Ishikawa (cell line): ENCODE results near the gene TIFAB.

Source experiments
- CEBPB ChIP-seq: IDR thresholded peaks from 2 replicates; pipeline ENCODE4 v1.6.1; 2012
- CREB1 ChIP-seq: IDR thresholded peaks from 2 replicates; pipeline ENCODE4 v1.6.1; 2012; ENCODE audit warnings: low read depth
- EGR1 ChIP-seq: IDR thresholded peaks from 2 replicates; pipeline ENCODE4 v1.6.1; 2012
- EP300 ChIP-seq: IDR thresholded peaks from 2 replicates; pipeline ENCODE4 v1.6.1; 2012; ENCODE audit warnings: borderline replicate concordance
- FOXM1 ChIP-seq: IDR thresholded peaks from 2 replicates; pipeline ENCODE4 v1.6.1; 2012; ENCODE audit warnings: low read depth, borderline replicate concordance
- MAX ChIP-seq: IDR thresholded peaks from 2 replicates; pipeline ENCODE4 v1.6.1; 2012
- NFIC ChIP-seq: IDR thresholded peaks from 2 replicates; pipeline ENCODE4 v1.6.1; 2012
- RAD21 ChIP-seq: IDR thresholded peaks from 2 replicates; pipeline ENCODE4 v1.6.1; 2012; ENCODE audit warnings: low read depth
- REST ChIP-seq: IDR thresholded peaks from 2 replicates; pipeline ENCODE4 v1.6.1; 2012; ENCODE audit warnings: low read depth, mild to moderate bottlenecking
- TAF1 ChIP-seq: IDR thresholded peaks from 2 replicates; pipeline ENCODE4 v1.6.1; 2012; ENCODE audit warnings: low read depth, mild to moderate bottlenecking
- TCF12 ChIP-seq: IDR thresholded peaks from 2 replicates; pipeline ENCODE4 v1.6.1; 2012; ENCODE audit warnings: low read depth
- TEAD4 ChIP-seq: IDR thresholded peaks from 2 replicates; pipeline ENCODE4 v1.6.1; 2012
- USF1 ChIP-seq: IDR thresholded peaks from 2 replicates; pipeline ENCODE4 v1.6.1; 2012
- YY1 ChIP-seq: IDR thresholded peaks from 2 replicates; pipeline ENCODE4 v1.6.1; 2012; ENCODE audit warnings: low read depth
- ZBTB7A ChIP-seq: IDR thresholded peaks from 2 replicates; pipeline ENCODE4 v1.6.1; 2012; ENCODE audit warnings: low read depth

Gene TIFAB

GRCh38 chr5:135488727-135489465 lies 36.7 kb upstream of the TIFAB start:
- no peak for TF ChIP-seq REST

GRCh38 chr5:135487839-135488514 lies 35.8 kb upstream of the TIFAB start:
- no peak for TF ChIP-seq TAF1
- TF ChIP-seq MAX = no peak
- no peak for TF ChIP-seq CREB1

- TF ChIP-seq USF1 (no peak), EP300 (no peak), CEBPB (no peak), YY1 (no peak), EGR1 (no peak), TCF12 (no peak), CREB1 (no peak), TAF1 (no peak), RAD21 (no peak), MAX (no peak), TEAD4 (no peak), NFIC (no peak), FOXM1 (no peak), ZBTB7A (no peak), REST (no peak)
Measured at GRCh38 chr5:135487037-135487395, 34.9 kb upstream of the TIFAB start.

- no peak for TF ChIP-seq EP300
- TF ChIP-seq RAD21 = no peak
- no peak for TF ChIP-seq YY1
- TF ChIP-seq TCF12 = no peak
- TF ChIP-seq ZBTB7A = no peak
- no peak for TF ChIP-seq CREB1
- TF ChIP-seq CEBPB = no peak
- no peak for TF ChIP-seq REST
- TF ChIP-seq EGR1 = no peak
- TF ChIP-seq FOXM1 = no peak
- TF ChIP-seq MAX = no peak
- no peak for TF ChIP-seq TEAD4
- TF ChIP-seq TAF1 = no peak
- TF ChIP-seq NFIC = no peak
- no peak for TF ChIP-seq USF1
Measured at GRCh38 chr5:135486131-135487036, 34.2 kb upstream of the TIFAB start.
